Skin epidermis (tissue), 12 donors: Measurements from ENCODE around the gene SOX14.

ENCODE experiments used
- H3K27ac ChIP-seq, 21 experiments: fragments of 200-600 bp; sonication (generic) in 11 of 21; one replicate each; pipeline ENCODE4 v1.5.0; 2020; ENCODE audit warnings: mild to moderate bottlenecking in 3 of 21, inconsistent platforms in 2 of 21, moderate library complexity in 2 of 21
- H3K4me3 ChIP-seq, 7 experiments: fragments of 200-600 bp; sonication (generic) in 2 of 7; one replicate each; pipeline ENCODE4 v1.5.0; 2020; ENCODE audit warnings: inconsistent platforms in 2 of 7, mild to moderate bottlenecking in 2 of 7, moderate library complexity in 1 of 7

Gene SOX14

DNA sequence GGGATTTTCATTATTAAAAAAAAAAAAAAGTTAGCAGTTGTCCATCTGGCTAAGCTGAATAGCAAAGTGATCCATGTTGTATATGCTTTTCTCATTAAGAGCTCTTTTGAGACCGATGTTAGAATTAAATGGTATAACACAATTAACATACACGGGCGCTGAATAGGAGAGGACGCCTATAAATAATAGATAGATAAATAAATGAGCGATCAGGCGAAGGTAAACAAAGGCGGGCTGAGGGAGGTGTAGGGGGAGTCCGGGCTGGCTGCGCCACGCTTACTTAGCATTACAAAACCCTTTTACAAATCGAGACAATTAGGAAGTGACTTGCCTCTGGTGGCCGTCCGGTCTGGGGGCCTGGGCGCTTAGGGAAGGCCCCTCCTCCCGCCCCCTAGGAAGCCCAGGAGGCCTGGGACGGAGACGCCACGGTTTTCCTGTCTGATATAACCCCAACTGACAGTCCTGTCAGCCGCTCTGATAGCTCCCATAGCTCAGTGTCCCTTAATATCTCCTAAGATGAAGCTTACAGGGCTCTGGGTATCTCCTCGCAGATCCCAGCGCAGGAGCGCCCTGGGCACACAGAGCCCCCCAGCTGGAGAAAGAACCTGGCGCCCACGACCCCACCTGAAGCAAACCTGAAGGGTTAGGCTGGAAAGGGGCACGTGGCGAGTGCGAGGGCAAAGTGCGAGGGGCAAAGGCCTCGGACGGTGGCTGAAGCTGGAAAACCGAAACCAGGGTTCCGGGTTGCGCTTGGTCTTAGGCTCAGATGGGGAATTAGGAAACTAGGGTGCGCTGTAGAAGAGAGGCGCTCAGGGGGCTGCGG lies 3.6 kb downstream of the SOX14 start:
- Histone ChIP-seq H3K27ac (no peak overlapping the region), H3K4me3 (peak overlapping the region in 5 of 7 experiments; percentile 8 to 32 (median 17))

DNA sequence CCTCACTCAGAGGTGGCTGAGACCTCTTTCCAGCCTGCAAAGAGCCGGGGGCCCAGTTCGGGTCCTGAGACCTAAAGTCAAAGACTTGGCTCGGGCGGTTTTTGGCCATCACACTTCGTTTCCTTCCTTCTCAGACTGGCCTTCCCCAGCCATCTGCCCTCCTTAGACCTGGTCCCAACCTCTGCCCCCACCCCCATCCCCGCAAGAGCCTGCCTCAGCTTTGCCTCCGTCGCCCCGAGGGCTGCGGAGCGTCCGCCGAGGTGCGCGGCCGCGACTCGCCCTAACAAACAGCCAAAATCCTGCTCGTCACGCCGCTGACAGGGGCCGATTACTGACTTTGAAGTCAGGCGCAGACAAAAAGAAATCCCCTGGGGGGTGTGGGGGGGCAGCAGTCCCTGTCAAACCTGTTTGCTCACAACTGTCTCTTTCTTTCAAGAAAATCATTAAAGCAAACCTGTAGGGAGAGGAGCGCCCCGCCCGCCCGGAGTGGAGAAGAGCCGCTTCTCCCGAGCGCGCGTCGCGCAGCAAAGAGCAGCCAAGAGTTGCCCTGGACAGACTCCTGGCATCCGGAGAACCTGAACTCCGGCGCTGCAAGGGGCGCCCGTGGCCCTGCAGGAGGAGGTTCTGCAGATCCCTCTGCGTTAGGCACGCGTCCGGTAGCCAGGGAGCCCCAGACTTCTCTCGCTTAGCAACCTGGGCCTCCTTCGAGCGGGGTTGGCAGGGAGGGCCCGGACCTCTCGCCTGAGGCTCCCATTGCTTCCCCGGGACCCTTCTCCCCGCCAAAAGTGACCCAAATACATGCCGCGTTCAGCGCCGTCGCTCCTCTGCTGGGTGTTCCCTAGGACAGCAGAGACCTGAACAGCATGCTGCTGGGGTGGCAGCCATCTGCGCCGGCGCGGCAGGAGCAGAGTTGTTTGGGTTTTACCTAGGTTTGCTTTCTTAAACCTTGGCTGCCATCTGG lies 4.5 kb downstream of the SOX14 start:
- Histone ChIP-seq H3K4me3 (peak overlapping the region in 5 of 7 experiments; percentile 8 to 32 (median 17)), H3K27ac (no peak overlapping the region)

DNA sequence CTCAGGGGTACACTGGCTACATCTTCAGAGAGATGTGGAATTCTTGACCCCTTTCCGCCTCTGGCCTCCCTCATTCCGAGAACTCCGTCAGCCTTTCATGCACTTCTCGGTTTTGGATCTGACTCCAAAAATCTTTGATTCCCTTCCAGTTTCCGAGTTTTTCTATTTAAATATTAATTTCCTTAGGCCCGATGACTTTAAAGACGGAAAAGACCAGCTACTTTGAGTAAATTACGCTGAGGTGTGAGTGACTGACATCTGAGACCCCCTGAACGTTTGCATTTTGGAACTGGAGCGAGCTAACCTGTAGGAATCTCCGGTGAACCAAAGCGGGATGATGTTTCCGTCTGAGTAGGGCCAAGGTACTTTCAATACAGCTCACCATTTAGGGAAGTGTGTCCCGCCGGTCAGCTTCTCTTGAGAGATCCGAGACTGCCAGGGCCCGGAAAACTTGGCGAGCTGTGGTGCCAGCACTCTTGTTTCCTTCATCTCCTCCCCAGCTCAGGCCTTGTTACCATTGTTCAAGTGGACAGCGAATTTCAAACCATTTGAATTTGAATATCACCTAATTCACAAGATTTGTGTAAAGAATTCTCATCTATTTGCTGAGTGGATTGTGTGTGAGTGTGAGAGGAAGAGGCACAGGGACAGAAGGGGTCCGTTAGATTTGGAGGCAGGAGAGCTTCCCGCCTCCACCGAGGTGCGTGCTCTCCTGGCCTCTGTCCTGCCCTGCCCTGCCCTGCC lies 5.4 kb downstream of the SOX14 start:
- Histone ChIP-seq H3K4me3 (no peak overlapping the region), H3K27ac (no peak overlapping the region)

DNA sequence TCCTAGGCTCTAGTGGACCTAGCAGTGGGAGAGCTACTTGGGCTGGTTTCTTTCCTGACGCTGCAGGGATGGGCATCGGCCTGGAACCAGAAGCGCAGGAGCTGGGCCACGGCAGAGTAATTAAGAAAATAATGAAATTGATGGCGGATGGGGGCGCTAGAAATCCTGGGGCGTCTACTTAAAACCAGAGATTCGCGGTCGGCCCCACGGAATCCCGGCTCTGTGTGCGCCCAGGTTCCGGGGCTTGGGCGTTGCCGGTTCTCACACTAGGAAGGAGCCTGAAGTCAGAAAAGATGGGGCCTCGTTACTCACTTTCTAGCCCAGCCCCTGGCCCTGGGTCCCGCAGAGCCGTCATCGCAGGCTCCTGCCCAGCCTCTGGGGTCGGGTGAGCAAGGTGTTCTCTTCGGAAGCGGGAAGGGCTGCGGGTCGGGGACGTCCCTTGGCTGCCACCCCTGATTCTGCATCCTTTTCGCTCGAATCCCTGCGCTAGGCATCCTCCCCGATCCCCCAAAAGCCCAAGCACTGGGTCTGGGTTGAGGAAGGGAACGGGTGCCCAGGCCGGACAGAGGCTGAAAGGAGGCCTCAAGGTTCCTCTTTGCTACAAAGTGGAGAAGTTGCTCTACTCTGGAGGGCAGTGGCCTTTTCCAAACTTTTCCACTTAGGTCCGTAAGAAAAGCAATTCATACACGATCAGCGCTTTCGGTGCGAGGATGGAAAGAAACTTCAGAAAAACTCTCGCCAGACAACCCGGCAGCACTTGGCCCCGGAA lies 6.1 kb downstream of the SOX14 start:
- Histone ChIP-seq H3K27ac (no peak overlapping the region), H3K4me3 (no peak overlapping the region)

DNA sequence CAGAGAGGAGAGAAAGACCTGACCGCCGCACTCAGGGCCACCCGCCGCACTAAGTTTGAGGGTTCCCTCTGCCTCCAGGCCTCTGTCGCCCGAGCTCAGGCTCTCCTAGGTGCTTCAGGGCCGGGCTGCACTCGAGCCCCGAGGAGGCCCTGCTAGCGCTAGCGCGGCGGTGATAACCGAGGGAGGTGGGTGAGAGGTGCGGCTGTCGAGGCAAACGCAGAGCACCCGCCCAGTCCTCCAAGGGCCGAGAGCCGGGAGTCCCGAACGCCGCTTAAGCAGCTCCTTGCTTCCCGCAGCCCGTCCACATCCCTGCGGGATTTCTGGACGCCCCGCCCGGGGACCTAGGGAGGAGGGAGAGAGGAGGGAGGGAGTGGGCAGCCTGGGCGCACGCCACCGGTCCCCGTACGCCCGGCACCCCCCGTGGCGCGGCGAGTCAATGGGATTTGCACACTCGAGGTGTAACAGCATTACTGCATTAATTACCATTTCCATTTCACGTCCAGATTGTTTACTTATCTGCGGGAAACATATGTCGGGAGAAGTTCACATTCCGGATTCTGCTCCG lies 6.8 kb downstream of the SOX14 start:
- H3K27ac ChIP-seq: no peak overlapping the region
- no peak overlapping the region for H3K4me3 ChIP-seq

DNA sequence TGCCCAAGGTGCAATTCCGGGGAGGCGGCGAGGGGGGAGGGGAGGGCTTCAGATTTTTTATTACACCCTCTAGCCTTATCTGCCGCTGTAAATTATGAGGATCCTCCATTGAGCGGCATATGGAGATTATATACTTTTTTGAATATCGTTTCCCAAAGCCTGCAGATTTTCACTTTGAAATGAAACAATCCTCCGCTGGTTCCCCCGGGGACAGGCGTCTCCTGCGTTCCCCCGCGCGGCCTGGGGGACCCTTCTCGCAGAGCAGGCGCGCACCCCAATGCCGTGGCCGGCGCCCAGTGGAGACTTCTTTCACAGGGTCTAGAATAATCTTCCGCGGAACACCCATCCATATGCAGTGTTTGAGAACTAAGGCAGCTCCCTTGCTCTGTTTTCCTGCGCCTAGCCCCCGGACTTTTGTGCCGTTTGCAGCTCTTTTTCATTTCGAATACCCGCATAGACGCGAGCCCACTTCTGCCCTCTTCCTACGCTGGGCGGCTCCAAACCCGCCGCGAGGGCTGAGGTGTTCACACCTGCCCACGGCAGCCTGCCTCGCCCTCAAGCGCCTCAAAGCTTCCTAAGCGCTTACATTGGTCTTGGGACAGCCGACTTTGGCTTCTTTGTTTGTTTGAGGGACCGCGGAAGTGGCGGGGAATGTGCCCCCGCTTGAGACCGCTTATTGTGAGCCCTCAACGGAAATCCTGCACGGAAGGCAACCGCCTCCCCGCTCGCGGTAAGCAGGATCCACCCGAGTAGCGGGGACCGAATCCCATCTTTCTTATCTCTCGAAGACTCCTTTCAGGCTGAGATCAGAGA lies 7.5 kb downstream of the SOX14 start:
- no peak overlapping the region for H3K27ac ChIP-seq
- H3K4me3 ChIP-seq: no peak overlapping the region

DNA sequence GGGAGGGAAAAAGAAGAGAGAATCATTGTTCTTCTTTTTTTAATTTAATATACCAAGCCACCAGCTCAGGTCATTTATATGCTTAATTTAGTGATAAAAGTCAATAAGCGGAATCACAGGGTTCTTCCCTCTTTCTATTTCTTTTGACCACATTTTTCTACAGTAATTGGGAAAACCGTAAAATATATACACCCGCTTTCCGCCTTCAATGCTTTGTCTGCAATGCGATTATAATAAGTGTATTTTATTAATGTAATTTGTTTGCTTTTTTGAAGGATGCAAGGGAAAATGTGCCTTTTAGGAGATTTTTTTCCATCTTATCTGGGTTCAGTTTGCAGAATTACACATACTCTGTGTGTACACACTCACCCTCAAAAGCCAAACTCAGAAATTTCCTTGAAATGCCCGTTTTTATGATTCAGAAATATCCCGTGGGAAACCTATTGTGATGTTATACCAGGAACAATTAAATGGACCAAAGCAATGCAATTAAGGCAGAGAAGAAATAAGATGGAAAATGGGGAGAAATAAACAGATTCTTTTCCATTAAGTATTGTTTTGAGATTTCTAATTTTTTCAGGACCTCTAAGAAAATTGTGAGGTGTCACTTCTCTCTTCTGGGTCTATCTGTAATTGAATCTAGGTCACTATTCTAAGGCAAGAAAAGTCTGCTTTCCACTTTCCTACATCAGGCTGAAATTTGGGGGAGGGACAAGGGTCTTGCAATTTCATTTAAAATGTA lies 8.3 kb downstream of the SOX14 start:
- Histone ChIP-seq H3K4me3 (no peak overlapping the region), H3K27ac (no peak overlapping the region)

DNA sequence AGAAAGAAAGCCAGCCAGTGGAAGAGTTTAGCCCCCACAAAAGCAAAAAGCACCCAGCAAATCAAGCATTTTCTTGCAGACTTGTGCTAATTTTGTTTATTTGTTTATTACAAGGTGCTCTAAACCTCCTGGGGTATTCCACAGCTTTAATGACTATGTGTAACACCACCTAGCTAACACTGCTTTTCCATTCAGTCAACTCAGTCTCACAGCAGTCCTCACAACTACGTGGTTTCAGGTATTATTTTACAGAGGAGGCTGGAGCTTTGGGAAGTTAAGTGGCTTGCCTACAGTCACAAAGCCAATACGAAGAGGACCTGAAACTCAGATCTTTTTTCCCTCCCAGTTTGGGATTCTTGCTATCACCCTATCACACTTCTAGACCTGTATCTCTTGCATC lies 14.8 kb downstream of the SOX14 start:
- H3K4me3 ChIP-seq: no peak overlapping the region
- no peak overlapping the region for H3K27ac ChIP-seq

DNA sequence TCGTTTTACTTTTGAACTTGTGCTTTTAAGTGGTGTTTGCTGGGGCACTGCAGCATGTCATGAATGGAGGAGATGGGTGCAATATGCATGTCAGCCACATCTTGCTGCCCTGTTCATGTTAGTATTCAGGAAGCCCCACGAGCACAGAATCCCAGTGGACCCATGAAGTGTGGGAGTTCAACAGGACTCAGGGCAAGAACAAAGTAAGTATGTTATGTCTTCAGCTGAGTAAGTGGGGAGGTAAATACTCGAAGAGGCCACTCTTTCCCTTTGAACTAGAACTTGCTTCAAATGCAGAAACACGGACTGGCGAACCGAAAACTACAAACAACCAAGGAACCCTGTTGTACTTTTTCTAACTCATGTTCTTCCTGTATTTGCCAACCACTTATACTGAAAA lies 23.4 kb downstream of the SOX14 start:
- Histone ChIP-seq H3K27ac (no peak overlapping the region), H3K4me3 (no peak overlapping the region)

DNA sequence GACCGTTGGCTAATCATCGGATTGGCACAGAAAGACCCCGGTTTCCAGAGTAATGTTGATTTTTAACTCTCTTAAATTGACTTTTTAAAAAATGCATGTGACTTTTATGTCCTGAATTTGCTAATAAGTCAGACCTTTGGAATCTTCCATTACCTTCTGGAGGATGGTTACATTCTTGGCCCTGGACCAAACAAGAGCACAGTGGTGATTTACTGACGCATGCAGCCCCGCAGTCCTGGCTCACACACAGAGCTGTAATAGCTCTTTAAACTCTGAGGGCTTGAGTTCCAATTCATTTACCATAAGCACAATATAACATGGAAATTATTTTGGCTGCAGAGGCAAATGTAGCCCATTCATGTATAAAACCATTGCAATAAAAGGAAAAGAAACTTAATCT lies 25.1 kb downstream of the SOX14 start:
- no peak overlapping the region for H3K4me3 ChIP-seq
- no peak overlapping the region for H3K27ac ChIP-seq

DNA sequence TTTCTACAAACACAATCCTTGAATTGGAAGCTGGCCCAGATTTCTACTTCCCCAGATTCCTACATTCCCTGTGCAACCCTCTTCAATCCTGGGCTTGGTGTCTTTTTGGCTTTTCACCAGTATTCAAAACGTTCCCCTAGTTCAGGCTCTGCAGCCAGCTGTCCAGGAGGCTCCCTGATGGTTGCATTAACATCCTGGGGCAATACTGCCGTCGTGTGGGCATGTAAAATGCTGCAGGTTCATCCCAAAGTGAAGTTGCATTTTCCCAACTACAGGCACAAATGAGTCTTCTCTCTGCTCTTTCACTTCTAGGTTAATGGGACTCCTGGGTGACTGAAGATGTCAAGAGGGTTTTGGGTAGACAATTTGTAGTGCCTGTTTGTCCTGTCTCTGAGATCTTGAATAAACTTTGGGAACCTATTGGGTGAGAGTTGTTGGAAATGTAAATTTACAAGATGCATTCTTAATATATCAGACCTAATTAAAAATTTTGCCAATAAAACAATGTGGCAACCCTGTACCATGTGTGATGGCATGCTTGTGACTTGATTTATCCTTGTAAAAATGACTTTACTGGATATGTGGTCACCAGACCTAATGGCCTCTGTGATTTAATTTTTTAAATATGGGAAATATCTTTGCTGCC lies 28.6 kb downstream of the SOX14 start:
- no peak overlapping the region for H3K27ac ChIP-seq
- no peak overlapping the region for H3K4me3 ChIP-seq

DNA sequence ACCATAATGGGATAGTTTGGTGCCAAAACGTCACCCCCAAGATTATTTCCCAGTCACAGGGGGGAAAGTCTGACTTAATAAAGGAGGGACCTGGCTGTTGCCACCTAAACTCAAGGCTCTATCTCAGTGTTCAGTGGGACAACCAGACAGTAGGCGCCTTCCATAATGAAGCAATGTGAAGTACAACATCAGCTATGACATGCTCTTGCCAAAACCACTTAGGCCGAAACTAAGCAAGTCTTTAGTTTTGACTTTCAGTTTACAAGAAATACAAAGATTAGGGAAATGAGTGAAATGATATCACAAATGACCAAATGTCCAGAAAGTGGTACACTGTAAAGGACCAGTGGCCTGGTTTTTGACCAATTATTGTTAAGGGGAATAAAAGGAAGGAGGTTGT lies 32.9 kb downstream of the SOX14 start:
- Histone ChIP-seq H3K27ac (no peak overlapping the region), H3K4me3 (no peak overlapping the region)

DNA sequence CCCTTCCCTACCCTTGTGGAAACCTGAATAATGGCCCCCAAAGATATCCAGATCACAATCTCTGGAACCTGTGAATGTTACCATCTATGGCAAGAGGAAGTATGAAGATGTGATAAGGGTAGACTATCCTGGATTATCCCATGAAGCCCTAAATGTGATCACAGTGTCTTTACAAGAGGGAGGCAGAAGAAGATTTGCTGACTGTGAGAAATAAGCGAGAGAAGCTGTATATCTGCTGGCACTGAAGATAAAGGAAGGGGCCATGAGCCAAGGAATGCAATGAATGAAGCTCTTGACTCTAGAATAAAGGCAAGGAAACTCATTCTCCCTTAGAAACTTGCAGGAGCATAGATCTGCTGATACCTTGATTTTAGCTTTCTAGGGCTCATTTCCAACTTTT lies 39.1 kb downstream of the SOX14 start:
- H3K4me3 ChIP-seq: no peak overlapping the region
- no peak overlapping the region for H3K27ac ChIP-seq

DNA sequence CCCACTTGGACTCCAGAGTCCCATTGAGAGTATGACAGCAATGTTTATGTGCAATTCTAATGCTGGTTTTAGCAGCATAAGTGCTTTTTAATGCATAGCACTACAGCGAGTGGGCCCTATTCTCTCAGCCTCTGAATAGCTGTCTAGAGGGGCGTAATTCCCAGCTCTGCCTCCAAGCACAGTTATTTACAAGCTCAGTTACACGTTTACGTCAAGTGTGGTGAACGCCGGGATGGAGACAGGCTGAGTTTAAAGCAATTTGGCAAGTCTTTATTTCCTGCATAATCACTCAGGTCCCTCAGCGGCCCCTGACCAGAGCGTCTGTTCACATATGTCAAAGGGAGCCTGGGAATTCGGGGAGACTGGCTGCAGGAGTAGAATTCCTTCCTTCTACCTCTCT lies 43.9 kb downstream of the SOX14 start:
- H3K27ac ChIP-seq: no peak overlapping the region
- H3K4me3 ChIP-seq: no peak overlapping the region

DNA sequence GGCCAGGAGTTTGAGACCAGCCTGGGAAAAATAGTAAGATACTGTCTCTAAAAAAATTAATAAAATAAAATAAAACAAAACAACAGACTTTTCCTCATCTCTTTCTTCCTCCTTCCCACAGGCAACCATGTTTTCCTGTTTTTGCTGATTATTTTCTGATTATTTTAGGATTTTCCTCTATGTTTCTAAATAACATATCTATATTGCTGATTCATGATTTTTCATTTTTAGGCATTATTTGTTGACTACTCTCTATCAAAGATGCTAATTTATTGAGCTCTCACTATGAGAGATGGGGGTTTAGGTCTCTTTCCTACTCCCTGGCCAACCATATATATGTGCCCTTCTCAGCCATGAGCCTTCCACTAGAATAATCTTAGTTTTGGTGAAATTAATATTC lies 45.4 kb downstream of the SOX14 start:
- Histone ChIP-seq H3K4me3 (no peak overlapping the region), H3K27ac (no peak overlapping the region)

DNA sequence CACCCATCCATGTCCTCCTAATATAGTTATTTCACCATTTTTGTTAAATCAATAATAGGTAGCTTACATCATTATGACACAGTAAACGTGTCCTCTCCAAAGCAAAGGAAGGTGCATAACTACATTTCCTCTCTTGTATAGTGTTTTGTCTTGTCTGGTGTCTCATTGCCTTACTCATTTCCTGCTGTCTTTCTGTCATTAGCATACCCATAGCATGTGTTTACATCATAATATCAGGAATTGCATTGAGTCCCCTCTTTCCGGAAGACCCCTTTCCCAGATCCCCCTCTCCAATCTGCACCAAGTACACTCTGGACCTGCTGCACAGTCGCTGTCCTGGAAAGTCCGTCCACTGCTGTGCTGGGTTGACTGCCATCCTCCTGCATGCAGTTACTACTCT lies 47.9 kb downstream of the SOX14 start:
- H3K27ac ChIP-seq: no peak overlapping the region
- H3K4me3 ChIP-seq: no peak overlapping the region

DNA sequence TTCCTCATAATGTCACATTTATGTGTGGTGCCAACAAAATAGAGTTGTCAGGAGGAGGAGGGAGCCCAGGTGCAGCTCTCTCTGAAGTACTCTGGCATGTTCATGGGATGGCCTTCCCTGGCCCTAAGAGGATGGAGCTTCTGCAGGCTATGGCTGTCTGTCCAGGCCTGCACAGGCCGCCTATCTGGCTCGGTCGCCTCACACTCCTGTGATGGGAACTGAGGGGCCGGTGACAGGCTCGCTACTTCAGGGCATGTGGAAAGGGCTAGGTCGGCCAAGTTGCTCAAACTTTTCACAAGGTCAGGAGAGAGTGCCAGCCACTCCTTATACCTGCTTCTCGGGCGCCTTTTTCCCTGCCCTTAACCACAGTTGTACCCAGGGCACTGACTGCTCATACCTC lies 51.1 kb downstream of the SOX14 start:
- Histone ChIP-seq H3K4me3 (no peak overlapping the region), H3K27ac (no peak overlapping the region)
